HG02759 (cell line): ENCODE data around the gene SLC37A3.
A peak's percentile ranks its signal among the peaks of the same experiment; 100 is the strongest.
"Not testable (repeated sequence)": the region's sequence is repeated elsewhere in the genome, so short reads cannot be mapped to it uniquely, and the experiment has no call there.

ENCODE experiments used
- ATAC-seq: cut with Tn5 transposase; IDR thresholded peaks from one replicate; pipeline ENCODE4 v1.9.1; 2021; ENCODE audit warnings: mild to moderate bottlenecking, moderate library complexity; ENCODE audit not compliant: unreplicated experiment

SLC37A3 gene

GRCh38 chr7:140397784-140398750 lies at the start of gene SLC37A3:
Gene SLC37A3, minus strand, starts transcription at chr7:140398530. Its CDS starts 16,004 bp downstream, at chr7:140382526.
- peak; percentile 100 for ATAC-seq

GRCh38 chr7:140447841-140448240 lies 49.5 kb upstream of the SLC37A3 start:
- no peak for ATAC-seq

GRCh38 chr7:140446467-140446866 lies 48.1 kb upstream of the SLC37A3 start:
- ATAC-seq = no peak

- no peak for ATAC-seq
Measured at GRCh38 chr7:140441519-140441918, 43.2 kb upstream of the SLC37A3 start.

GRCh38 chr7:140440593-140440992 lies 42.3 kb upstream of the SLC37A3 start:
- no peak for ATAC-seq

GRCh38 chr7:140439359-140439758 lies 41.0 kb upstream of the SLC37A3 start:
- ATAC-seq = peak; percentile 43

GRCh38 chr7:140435252-140435895 lies 37.0 kb upstream of the SLC37A3 start:
- no peak for ATAC-seq

GRCh38 chr7:140433396-140433795 lies 35.1 kb upstream of the SLC37A3 start:
- no peak for ATAC-seq

- ATAC-seq = no peak
Measured at GRCh38 chr7:140426130-140426529, 27.8 kb upstream of the SLC37A3 start.

- ATAC-seq = no peak
Measured at GRCh38 chr7:140425718-140426117, 27.4 kb upstream of the SLC37A3 start.

- ATAC-seq = no peak
Measured at GRCh38 chr7:140423501-140423900, 25.2 kb upstream of the SLC37A3 start.

GRCh38 chr7:140421521-140421920 lies 23.2 kb upstream of the SLC37A3 start:
- no peak for ATAC-seq

GRCh38 chr7:140418653-140419052 lies 20.3 kb upstream of the SLC37A3 start:
- ATAC-seq = no peak

- ATAC-seq = not testable (repeated sequence)
Measured at GRCh38 chr7:140418156-140418472, 19.8 kb upstream of the SLC37A3 start.

GRCh38 chr7:140417456-140418155 lies 19.3 kb upstream of the SLC37A3 start:
- no peak for ATAC-seq

GRCh38 chr7:140416560-140416959 lies 18.2 kb upstream of the SLC37A3 start:
- no peak for ATAC-seq

- not testable (repeated sequence) for ATAC-seq
Measured at GRCh38 chr7:140415816-140416215, 17.5 kb upstream of the SLC37A3 start.

GRCh38 chr7:140415361-140415760 lies 17.0 kb upstream of the SLC37A3 start:
- no peak for ATAC-seq

- ATAC-seq = no peak
Measured at GRCh38 chr7:140404565-140405065, 6.3 kb upstream of the SLC37A3 start.

GRCh38 chr7:140403878-140404564 lies 5.7 kb upstream of the SLC37A3 start, which contains the start of gene RAB19:
Gene RAB19, plus strand, starts transcription at chr7:140404058. Its CDS starts 3,589 bp downstream, at chr7:140407647.
- ATAC-seq = no peak
